H9 (cell line): ENCODE measurements around the gene HS3ST6. TPM values are rescaled to one million over a fixed set of nuclear protein-coding genes. Genes with fewer than 3 reads are reported as not detected.

Experiments
- DNase-seq: peaks from one replicate; pipeline ENCODE4 v3.0.0-alpha.2; 2017
- H2AFZ ChIP-seq: one replicate; pipeline ENCODE4 v1.6.1; 2013; ENCODE audit warnings: mild to moderate bottlenecking, low read length, control low read depth, moderate library complexity
- H2AK5ac ChIP-seq: 2 replicates; pipeline ENCODE4 v1.6.1; 2013; ENCODE audit warnings: low read length, control low read depth, mixed read lengths; ENCODE audit not compliant: insufficient read length
- H2BK120ac ChIP-seq: one replicate; pipeline ENCODE4 v1.6.1; 2013; ENCODE audit warnings: low read depth, mild to moderate bottlenecking, low read length, control low read depth, inconsistent platforms; ENCODE audit not compliant: poor library complexity, severe bottlenecking
- H2BK12ac ChIP-seq: 2 replicates; pipeline ENCODE4 v1.6.1; 2013; ENCODE audit warnings: low read length, control low read depth, mixed read lengths, low read depth; ENCODE audit not compliant: insufficient read length
- H2BK15ac ChIP-seq: 2 replicates; pipeline ENCODE4 v1.6.1; 2013; ENCODE audit warnings: low read depth, low read length, control low read depth
- H2BK20ac ChIP-seq: one replicate; pipeline ENCODE4 v1.6.1; 2013; ENCODE audit warnings: low read depth, mild to moderate bottlenecking, low read length, control low read depth, inconsistent platforms; ENCODE audit not compliant: poor library complexity, severe bottlenecking
- H2BK5ac ChIP-seq: 2 replicates; pipeline ENCODE4 v1.6.1; 2013; ENCODE audit warnings: low read length, control low read depth, mixed read lengths; ENCODE audit not compliant: insufficient read length
- H3K14ac ChIP-seq: 2 replicates; pipeline ENCODE4 v1.6.1; 2013; ENCODE audit warnings: low read length, control low read depth; ENCODE audit not compliant: insufficient read depth
- H3K18ac ChIP-seq: 2 replicates; pipeline ENCODE4 v1.6.1; 2013; ENCODE audit warnings: low read depth, mild to moderate bottlenecking, mixed read lengths, low read length, control low read depth; ENCODE audit not compliant: insufficient read length
- H3K23ac ChIP-seq: 2 replicates; pipeline ENCODE4 v1.6.1; 2013; ENCODE audit warnings: low read length, control low read depth, mixed read lengths, low read depth; ENCODE audit not compliant: insufficient read length
- H3K23me2 ChIP-seq: 2 replicates; pipeline ENCODE4 v1.6.1; 2013; ENCODE audit warnings: low read depth, mild to moderate bottlenecking, mixed read lengths, low read length, control low read depth; ENCODE audit not compliant: insufficient read length, poor library complexity, severe bottlenecking
- H3K27ac ChIP-seq: 2 replicates; pipeline ENCODE4 v1.5.1; 2013; ENCODE audit warnings: low read length, control low read depth, mixed read lengths, low read depth; ENCODE audit not compliant: insufficient read length
- H3K27me3 ChIP-seq: 2 replicates; pipeline ENCODE4 v1.6.1; 2013; ENCODE audit warnings: low read length, control low read depth, inconsistent platforms; ENCODE audit not compliant: insufficient read depth
- H3K4ac ChIP-seq: 2 replicates; pipeline ENCODE4 v1.6.1; 2013; ENCODE audit warnings: low read depth, mild to moderate bottlenecking, control low read depth, inconsistent platforms, low read length, moderate library complexity
- H3K4me1 ChIP-seq: 2 replicates; pipeline ENCODE4 v1.6.1; 2013; ENCODE audit warnings: low read length, control low read depth, inconsistent platforms; ENCODE audit not compliant: insufficient read depth
- H3K4me2 ChIP-seq: 2 replicates; pipeline ENCODE4 v1.6.1; 2013; ENCODE audit warnings: low read length, control low read depth, mixed read lengths; ENCODE audit not compliant: insufficient read length, insufficient read depth
- H3K56ac ChIP-seq: 2 replicates; pipeline ENCODE4 v1.6.1; 2013; ENCODE audit warnings: low read depth, mild to moderate bottlenecking, mixed read lengths, low read length, control low read depth; ENCODE audit not compliant: insufficient read length
- H3K79me1 ChIP-seq: 2 replicates; pipeline ENCODE4 v1.6.1; 2013; ENCODE audit warnings: low read depth, mild to moderate bottlenecking, moderate library complexity, low read length, control low read depth, inconsistent platforms; ENCODE audit not compliant: insufficient read depth, poor library complexity, severe bottlenecking
- H3K79me2 ChIP-seq: 2 replicates; pipeline ENCODE4 v1.6.1; 2013; ENCODE audit warnings: low read length, control low read depth, inconsistent platforms; ENCODE audit not compliant: insufficient read depth
- H3K9ac ChIP-seq: 2 replicates; pipeline ENCODE4 v1.6.1; 2013; ENCODE audit warnings: low read length, control low read depth, mixed read lengths; ENCODE audit not compliant: insufficient read length; ENCODE audit errors: extremely low read depth
- H3K9me3 ChIP-seq: one replicate; pipeline ENCODE4 v1.6.1; 2013; ENCODE audit warnings: low read depth, low read length, inconsistent platforms; ENCODE audit not compliant: control insufficient read depth
- H3T11ph ChIP-seq: one replicate; pipeline ENCODE4 v1.6.1; 2013; ENCODE audit warnings: mild to moderate bottlenecking, low read length, control low read depth, inconsistent platforms
- H4K20me1 ChIP-seq: one replicate; pipeline ENCODE4 v1.6.1; 2013; ENCODE audit not compliant: control insufficient read depth, insufficient read length, insufficient read depth
- H4K5ac ChIP-seq: 2 replicates; pipeline ENCODE4 v1.6.1; 2013; ENCODE audit warnings: low read depth, mild to moderate bottlenecking, mixed read lengths, low read length, control low read depth; ENCODE audit not compliant: insufficient read length
- H4K8ac ChIP-seq: replicated peaks from 2 replicates; pipeline ENCODE4 v1.6.1; 2013; ENCODE audit warnings: low read length, control low read depth, mixed read lengths, low read depth; ENCODE audit not compliant: insufficient read length
- H4K91ac ChIP-seq: 2 replicates; pipeline ENCODE4 v1.6.1; 2013; ENCODE audit warnings: low read depth, mild to moderate bottlenecking, moderate library complexity, mixed read lengths, low read length, control low read depth; ENCODE audit not compliant: insufficient read length
- H3K27ac Mint-ChIP-seq, 3 experiments: 2 replicates in 2 of 3; 3 replicates in 1 of 3; pipeline ENCODE4 v1.8.0; 2020 to 2021; ENCODE audit warnings: mixed read lengths in 3 of 3, mild to moderate bottlenecking in 1 of 3, moderate library complexity in 1 of 3
- H3K27me3 Mint-ChIP-seq: 2 replicates; pipeline ENCODE4 v1.8.0; 2021; ENCODE audit warnings: low read depth, mild to moderate bottlenecking, moderate library complexity, mixed read lengths
- H3K36me3 Mint-ChIP-seq, 3 experiments: 2 replicates in 2 of 3; 3 replicates in 1 of 3; pipeline ENCODE4 v1.8.0; 2020 to 2021; ENCODE audit warnings: low read depth in 3 of 3, mixed read lengths in 3 of 3; ENCODE audit not compliant: insufficient read depth in 1 of 3
- H3K4me1 Mint-ChIP-seq, 2 experiments: 2 replicates each; pipeline ENCODE4 v1.8.0; 2020; ENCODE audit warnings: mixed read lengths in 2 of 2
- H3K4me3 Mint-ChIP-seq, 2 experiments: 2 replicates in 1 of 2; 3 replicates in 1 of 2; pipeline ENCODE4 v1.8.0; 2020 to 2021; ENCODE audit warnings: mild to moderate bottlenecking in 2 of 2, mixed read lengths in 2 of 2, moderate library complexity in 1 of 2
- H3K9me3 Mint-ChIP-seq, 2 experiments: 2 replicates in 1 of 2; 3 replicates in 1 of 2; pipeline ENCODE4 v1.8.0; 2020; ENCODE audit warnings: mild to moderate bottlenecking in 2 of 2, mixed read lengths in 2 of 2, moderate library complexity in 1 of 2
- WGBS: extraction: QIAGEN DNeasy Blood & Tissue Kit; methylation state at CpG from one replicate; pipeline ENCODE4 v1.1.7; 2013; ENCODE audit warnings: missing lambda C conversion rate, low lambda C conversion rate, mixed read lengths; ENCODE audit not compliant: insufficient read length; ENCODE audit errors: extremely low coverage; 5-methylcytosine and 5-hydroxymethylcytosine counted together
- total RNA-seq: library from RNA; stranded (reverse); gene quantifications from 2 replicates; pipeline ENCODE4 v1.2.1, GENCODE V29; 2021
- TF ChIP-seq, protein P1 (sequence below): fragments of 200-600 bp; sonication (generic); conservative IDR thresholded peaks from 3 replicates; pipeline ENCODE4 v1.8.0; 2021; ENCODE audit warnings: antibody characterized with exemption, mild to moderate bottlenecking

The HS3ST6 gene
- total RNA-seq, 1 experiment from 2014 or later = not detected

GRCh38 chr16:1944612-1945199 lies 26.5 kb upstream of the HS3ST6 start:
- peaks cover 0 to 5% (median 0%) of the 10 kb centered on the region in 3 experiments; a peak in 3 of 7 replicates for H3K36me3 Mint-ChIP-seq
- peaks cover 15 to 23% of the 10 kb centered on the region in 2 experiments for H3K4me1 Mint-ChIP-seq
- H3K23me2 ChIP-seq = peaks cover 7% of the 10 kb centered on the region
- no peak overlapping the region for H2BK120ac ChIP-seq
- no peaks in the 10 kb centered on the region for H3K27me3 ChIP-seq
- no CpG with 5 or more reads among the region's 21 CpGs for WGBS
- no peak overlapping the region for H3K18ac ChIP-seq
- no peaks in the 10 kb centered on the region for H3K79me2 ChIP-seq
- H4K5ac ChIP-seq = no peak overlapping the region
- no peak overlapping the region for H2BK15ac ChIP-seq
- H3K56ac ChIP-seq = no peak overlapping the region
- H3K4me3 Mint-ChIP-seq = peak overlapping the region; percentile 20 to 93; a peak in 3 of 5 replicates
- no peak overlapping the region for H2BK12ac ChIP-seq
- no peak overlapping the region for H3K9ac ChIP-seq
- H3K14ac ChIP-seq = no peak overlapping the region
- no peak overlapping the region for H3K4me2 ChIP-seq
- no peak overlapping the region for H3K4ac ChIP-seq
- H3K23ac ChIP-seq = no peak overlapping the region
- no peaks in the 10 kb centered on the region for H3K9me3 ChIP-seq
- no peaks in the 10 kb centered on the region for H3K79me1 ChIP-seq
- no peaks in the 10 kb centered on the region for H3K9me3 Mint-ChIP-seq
- no peaks in the 10 kb centered on the region for H4K20me1 ChIP-seq
- no peak overlapping the region; a peak in 2 of 7 replicates for H3K27ac Mint-ChIP-seq
- TF ChIP-seq, protein P1, sequence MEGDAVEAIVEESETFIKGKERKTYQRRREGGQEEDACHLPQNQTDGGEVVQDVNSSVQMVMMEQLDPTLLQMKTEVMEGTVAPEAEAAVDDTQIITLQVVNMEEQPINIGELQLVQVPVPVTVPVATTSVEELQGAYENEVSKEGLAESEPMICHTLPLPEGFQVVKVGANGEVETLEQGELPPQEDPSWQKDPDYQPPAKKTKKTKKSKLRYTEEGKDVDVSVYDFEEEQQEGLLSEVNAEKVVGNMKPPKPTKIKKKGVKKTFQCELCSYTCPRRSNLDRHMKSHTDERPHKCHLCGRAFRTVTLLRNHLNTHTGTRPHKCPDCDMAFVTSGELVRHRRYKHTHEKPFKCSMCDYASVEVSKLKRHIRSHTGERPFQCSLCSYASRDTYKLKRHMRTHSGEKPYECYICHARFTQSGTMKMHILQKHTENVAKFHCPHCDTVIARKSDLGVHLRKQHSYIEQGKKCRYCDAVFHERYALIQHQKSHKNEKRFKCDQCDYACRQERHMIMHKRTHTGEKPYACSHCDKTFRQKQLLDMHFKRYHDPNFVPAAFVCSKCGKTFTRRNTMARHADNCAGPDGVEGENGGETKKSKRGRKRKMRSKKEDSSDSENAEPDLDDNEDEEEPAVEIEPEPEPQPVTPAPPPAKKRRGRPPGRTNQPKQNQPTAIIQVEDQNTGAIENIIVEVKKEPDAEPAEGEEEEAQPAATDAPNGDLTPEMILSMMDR = no peak
- no peak overlapping the region for H2AK5ac ChIP-seq
- no peak overlapping the region for H4K8ac ChIP-seq
- H2BK20ac ChIP-seq = no peak overlapping the region
- H3T11ph ChIP-seq = no peak overlapping the region
- H3K4me1 ChIP-seq = peaks cover 4% of the 10 kb centered on the region; the same call in 1 of the 2 replicates
- peak; percentile 30 for DNase-seq
- H2AFZ ChIP-seq = no peak overlapping the region
- no peak overlapping the region for H4K91ac ChIP-seq
- H3K27ac ChIP-seq = no peak overlapping the region
- H2BK5ac ChIP-seq = no peak overlapping the region
- H3K27me3 Mint-ChIP-seq = peaks cover 1% of the 10 kb centered on the region; the same call in 1 of the 2 replicates
